ENCODE data around the gene GPATCH8.
A peak's percentile ranks its signal among the peaks of the same experiment; 100 is the strongest.
"Not testable (repeated sequence)": the region's sequence is repeated elsewhere in the genome, so short reads cannot be mapped to it uniquely, and the experiment has no call there.

GPATCH8 gene

DNA sequence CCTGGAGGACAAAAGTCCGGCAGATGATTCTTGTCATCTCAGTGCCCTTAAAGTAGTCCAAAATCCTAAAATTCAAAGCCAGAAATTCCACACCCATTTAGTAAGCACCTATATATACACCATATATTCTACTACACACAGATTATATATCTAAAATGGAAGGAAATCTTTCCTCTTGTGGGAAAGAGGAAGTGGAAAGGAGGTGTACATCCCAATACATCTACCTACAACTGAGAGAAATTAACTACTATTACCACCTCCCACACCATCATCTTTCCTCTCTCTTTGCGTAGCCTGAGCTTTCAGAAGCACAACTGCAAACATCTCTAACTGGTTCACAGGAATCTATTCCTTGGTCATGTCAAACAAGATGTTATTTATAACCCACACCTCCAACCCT lies 108.4 kb downstream of the GPATCH8 start (continued):
- TF ChIP-seq, protein P1, sequence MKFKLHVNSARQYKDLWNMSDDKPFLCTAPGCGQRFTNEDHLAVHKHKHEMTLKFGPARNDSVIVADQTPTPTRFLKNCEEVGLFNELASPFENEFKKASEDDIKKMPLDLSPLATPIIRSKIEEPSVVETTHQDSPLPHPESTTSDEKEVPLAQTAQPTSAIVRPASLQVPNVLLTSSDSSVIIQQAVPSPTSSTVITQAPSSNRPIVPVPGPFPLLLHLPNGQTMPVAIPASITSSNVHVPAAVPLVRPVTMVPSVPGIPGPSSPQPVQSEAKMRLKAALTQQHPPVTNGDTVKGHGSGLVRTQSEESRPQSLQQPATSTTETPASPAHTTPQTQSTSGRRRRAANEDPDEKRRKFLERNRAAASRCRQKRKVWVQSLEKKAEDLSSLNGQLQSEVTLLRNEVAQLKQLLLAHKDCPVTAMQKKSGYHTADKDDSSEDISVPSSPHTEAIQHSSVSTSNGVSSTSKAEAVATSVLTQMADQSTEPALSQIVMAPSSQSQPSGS (tag by site-specific recombination; IDR thresholded peaks at IDR 0.05; ENCODE audit: low read depth): no peak
- TF ChIP-seq ZNF37A (tag by site-specific recombination; IDR thresholded peaks at IDR 0.05) (no peak), GLIS2 (tag by site-specific recombination; IDR thresholded peaks at IDR 0.05) (no peak), ZNF266 (tag by site-specific recombination; IDR thresholded peaks at IDR 0.05; ENCODE audit: low read depth) (no peak)
- TF ChIP-seq, protein P2, sequence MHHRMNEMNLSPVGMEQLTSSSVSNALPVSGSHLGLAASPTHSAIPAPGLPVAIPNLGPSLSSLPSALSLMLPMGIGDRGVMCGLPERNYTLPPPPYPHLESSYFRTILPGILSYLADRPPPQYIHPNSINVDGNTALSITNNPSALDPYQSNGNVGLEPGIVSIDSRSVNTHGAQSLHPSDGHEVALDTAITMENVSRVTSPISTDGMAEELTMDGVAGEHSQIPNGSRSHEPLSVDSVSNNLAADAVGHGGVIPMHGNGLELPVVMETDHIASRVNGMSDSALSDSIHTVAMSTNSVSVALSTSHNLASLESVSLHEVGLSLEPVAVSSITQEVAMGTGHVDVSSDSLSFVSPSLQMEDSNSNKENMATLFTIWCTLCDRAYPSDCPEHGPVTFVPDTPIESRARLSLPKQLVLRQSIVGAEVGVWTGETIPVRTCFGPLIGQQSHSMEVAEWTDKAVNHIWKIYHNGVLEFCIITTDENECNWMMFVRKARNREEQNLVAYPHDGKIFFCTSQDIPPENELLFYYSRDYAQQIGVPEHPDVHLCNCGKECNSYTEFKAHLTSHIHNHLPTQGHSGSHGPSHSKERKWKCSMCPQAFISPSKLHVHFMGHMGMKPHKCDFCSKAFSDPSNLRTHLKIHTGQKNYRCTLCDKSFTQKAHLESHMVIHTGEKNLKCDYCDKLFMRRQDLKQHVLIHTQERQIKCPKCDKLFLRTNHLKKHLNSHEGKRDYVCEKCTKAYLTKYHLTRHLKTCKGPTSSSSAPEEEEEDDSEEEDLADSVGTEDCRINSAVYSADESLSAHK (tag by site-specific recombination; IDR thresholded peaks at IDR 0.05): no peak
- TF ChIP-seq, protein P3, sequence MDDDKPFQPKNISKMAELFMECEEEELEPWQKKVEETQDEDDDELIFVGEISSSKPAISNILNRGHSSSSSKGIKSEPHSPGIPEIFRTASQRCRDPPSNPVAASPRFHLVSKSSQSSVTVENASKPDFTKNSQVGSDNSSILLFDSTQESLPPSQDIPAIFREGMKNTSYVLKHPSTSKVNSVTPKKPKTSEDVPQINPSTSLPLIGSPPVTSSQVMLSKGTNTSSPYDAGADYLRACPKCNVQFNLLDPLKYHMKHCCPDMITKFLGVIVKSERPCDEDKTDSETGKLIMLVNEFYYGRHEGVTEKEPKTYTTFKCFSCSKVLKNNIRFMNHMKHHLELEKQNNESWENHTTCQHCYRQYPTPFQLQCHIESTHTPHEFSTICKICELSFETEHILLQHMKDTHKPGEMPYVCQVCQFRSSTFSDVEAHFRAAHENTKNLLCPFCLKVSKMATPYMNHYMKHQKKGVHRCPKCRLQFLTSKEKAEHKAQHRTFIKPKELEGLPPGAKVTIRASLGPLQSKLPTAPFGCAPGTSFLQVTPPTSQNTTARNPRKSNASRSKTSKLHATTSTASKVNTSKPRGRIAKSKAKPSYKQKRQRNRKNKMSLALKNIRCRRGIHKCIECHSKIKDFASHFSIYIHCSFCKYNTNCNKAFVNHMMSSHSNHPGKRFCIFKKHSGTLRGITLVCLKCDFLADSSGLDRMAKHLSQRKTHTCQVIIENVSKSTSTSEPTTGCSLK (tag by site-specific recombination; IDR thresholded peaks at IDR 0.05): no peak
- TF ChIP-seq, protein P4, sequence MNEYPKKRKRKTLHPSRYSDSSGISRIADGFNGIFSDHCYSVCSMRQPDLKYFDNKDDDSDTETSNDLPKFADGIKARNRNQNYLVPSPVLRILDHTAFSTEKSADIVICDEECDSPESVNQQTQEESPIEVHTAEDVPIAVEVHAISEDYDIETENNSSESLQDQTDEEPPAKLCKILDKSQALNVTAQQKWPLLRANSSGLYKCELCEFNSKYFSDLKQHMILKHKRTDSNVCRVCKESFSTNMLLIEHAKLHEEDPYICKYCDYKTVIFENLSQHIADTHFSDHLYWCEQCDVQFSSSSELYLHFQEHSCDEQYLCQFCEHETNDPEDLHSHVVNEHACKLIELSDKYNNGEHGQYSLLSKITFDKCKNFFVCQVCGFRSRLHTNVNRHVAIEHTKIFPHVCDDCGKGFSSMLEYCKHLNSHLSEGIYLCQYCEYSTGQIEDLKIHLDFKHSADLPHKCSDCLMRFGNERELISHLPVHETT (tag by site-specific recombination; IDR thresholded peaks at IDR 0.05): no peak

DNA sequence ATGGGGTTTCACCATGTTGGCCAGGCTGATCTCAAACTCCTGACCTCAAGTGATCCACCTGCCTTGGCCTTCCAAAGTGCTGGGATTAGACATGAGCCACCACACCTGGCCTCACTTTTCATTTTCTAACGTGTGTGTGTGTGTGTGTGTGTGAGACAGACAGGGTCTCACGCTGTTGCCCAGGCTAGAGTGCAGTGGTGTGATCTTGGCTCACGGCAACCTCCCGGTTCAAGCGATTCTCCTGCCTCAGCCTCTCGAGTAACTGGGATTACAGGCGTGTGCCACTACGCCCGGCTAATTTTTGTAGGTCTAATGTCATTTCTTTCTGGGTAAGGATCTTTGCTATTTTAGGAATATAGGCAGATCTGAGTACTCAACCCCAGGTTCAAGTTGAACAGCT lies 109.1 kb downstream of the GPATCH8 start:
- H3K4me1 ChIP-seq (ENCODE audit: control insufficient read depth, insufficient read depth, low read length); H3K9me3 ChIP-seq (ENCODE audit: control insufficient read depth, insufficient read depth, low read depth, low read length); H3K4me3 ChIP-seq (ENCODE audit: low read depth, low read length); POLR2A ChIA-PET; H3K27ac ChIP-seq (ENCODE audit: extremely low read depth, low read depth, low read length): not testable (repeated sequence)
- H3K36me3 ChIP-seq (ENCODE audit: control insufficient read depth in 2 of 2, insufficient read depth in 1 of 2, low read length in 2 of 2): peaks cover 6 to 30% of the 10 kb centered on the region in 2 experiments; a peak in 2 of 3 replicates
- CTCF ChIA-PET: interaction anchor here (0.7 to 1.9 kb wide), 3 partner anchors 9 to 137 kb away, joined by 4 to 9 read pairs (median 4); no protein-coding TSS in a partner anchor

DNA sequence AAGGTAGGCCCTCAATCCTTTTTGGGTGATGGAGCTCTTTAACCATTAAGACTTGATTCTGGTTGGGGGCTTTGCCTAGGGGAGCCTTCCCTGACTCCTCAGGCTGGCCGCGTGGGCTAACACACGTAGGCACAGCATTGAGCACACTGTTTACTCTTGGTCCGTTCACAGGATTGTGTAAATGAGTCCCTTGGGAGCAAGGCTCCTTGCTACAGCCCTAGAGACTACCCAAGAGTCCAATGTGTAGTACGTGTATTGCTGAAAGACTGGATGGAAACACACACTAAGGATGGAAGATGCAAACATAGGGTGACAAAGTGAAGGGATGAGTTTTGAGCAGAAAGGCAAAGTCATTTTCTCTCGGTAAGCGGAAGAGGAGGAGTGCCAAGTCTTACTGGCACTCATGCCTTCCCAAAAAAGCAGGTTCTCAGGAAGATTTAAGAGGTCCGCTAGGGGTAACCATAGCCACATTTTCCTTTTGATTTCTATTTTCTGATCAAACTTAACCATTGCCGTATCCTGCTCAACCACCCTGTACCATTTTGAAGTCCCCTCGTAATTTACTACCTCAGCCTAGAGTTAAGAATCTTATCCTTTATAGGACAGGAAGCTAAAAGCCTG lies 112.8 kb downstream of the GPATCH8 start:
- H3K36me3 ChIP-seq (ENCODE audit: control insufficient read depth in 2 of 2, insufficient read depth in 1 of 2, low read length in 2 of 2): no peaks in the 10 kb centered on the region
- POLR2A ChIA-PET: no interaction called here
- H3K4me1 ChIP-seq (ENCODE audit: control insufficient read depth, insufficient read depth, low read length): peaks cover 2% of the 10 kb centered on the region; the same call in 1 of the 2 replicates
- CTCF ChIA-PET: interaction anchor here (0.6 to 1.7 kb wide), 5 partner anchors 9 to 143 kb away, joined by 3 to 5 read pairs (median 4); no protein-coding TSS in a partner anchor
- no peaks in the 10 kb centered on the region for H3K9me3 ChIP-seq (ENCODE audit: control insufficient read depth, insufficient read depth, low read depth, low read length)
- no peak overlapping the region for H3K27ac ChIP-seq (ENCODE audit: extremely low read depth, low read depth, low read length)
- 0 out of 2 replicates have a peak, but pooled peaks have one; percentile 12 for TF ChIP-seq ZFHX2 (tag by site-specific recombination; conservative IDR thresholded peaks at IDR 0.05)
- TF ChIP-seq, protein P5, sequence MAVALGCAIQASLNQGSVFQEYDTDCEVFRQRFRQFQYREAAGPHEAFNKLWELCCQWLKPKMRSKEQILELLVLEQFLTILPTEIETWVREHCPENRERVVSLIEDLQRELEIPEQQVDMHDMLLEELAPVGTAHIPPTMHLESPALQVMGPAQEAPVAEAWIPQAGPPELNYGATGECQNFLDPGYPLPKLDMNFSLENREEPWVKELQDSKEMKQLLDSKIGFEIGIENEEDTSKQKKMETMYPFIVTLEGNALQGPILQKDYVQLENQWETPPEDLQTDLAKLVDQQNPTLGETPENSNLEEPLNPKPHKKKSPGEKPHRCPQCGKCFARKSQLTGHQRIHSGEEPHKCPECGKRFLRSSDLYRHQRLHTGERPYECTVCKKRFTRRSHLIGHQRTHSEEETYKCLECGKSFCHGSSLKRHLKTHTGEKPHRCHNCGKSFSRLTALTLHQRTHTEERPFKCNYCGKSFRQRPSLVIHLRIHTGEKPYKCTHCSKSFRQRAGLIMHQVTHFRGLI (tag by site-specific recombination; IDR thresholded peaks at IDR 0.05): no peak
- no peak overlapping the region for H3K4me3 ChIP-seq (ENCODE audit: low read depth, low read length)
